Effector memory CD8-positive, alpha-beta T cell (primary cell): ENCODE data around the gene KRTAP6-1.

Source experiments
- ATAC-seq: fragments of 150-1000 bp; cut with Tn5 transposase; replicated peaks from 2 replicates; pipeline ENCODE4 v1.10.0; 2021; ENCODE audit warnings: mild to moderate bottlenecking, moderate library complexity
- DNase-seq, 3 experiments: peaks; one replicate each; pipeline ENCODE4 v3.0.0; 2021
- H3K27ac Mint-ChIP-seq, 2 donors: one replicate each; pipeline ENCODE4 v1.8.0; 2022; ENCODE audit warnings: mild to moderate bottlenecking in 2 of 2, mixed read lengths in 2 of 2, moderate library complexity in 2 of 2
- H3K27me3 Mint-ChIP-seq, 2 donors: one replicate each; pipeline ENCODE4 v1.8.0; 2022; ENCODE audit warnings: mixed read lengths in 2 of 2
- H3K36me3 Mint-ChIP-seq: one replicate; pipeline ENCODE4 v1.8.0; 2022; ENCODE audit warnings: mild to moderate bottlenecking, moderate library complexity, mixed read lengths; ENCODE audit not compliant: insufficient read depth
- H3K4me1 Mint-ChIP-seq, 2 donors: one replicate each; pipeline ENCODE4 v1.8.0; 2022; ENCODE audit warnings: low read depth in 2 of 2, mixed read lengths in 2 of 2
- H3K4me3 Mint-ChIP-seq, 2 donors: one replicate each; pipeline ENCODE4 v1.8.0; 2022; ENCODE audit warnings: mild to moderate bottlenecking in 2 of 2, mixed read lengths in 2 of 2, moderate library complexity in 2 of 2
- H3K9me3 Mint-ChIP-seq, 2 donors: one replicate each; pipeline ENCODE4 v1.8.0; 2022; ENCODE audit warnings: mixed read lengths in 2 of 2
- total RNA-seq, 9 experiments: gene quantifications; one replicate each; lab custom pipeline; 2026; lab: John Stamatoyannopoulos, UW

KRTAP6-1 gene
- 0 reads per million in 9 experiments for total RNA-seq

DNA sequence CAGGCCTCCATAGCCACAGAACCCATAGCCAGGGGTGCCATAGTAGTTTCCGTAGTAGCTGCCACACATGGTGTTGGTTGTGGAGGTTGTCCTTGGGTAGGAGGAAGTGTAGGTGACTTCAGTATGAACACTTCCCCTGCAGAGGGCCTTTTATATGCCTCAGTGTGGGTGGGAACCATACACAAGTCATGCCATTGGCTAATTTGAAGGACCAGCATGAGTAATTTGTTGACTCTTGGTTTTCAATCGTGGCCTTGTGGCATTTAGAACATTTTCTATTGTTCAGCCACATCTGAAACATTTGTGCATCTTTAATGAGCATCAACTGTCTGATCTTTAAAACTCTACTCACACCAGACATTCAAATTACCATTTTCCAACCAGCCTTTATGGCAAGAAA lies at the start of gene KRTAP6-1:
TSS of gene KRTAP6-1 (minus strand) at position 95 of the 400 bp plus-strand sequence. CDS start at position 69, 26 bp downstream.
- no peaks in the 10 kb centered on the region for H3K27me3 Mint-ChIP-seq
- H3K36me3 Mint-ChIP-seq: no peaks in the 10 kb centered on the region
- H3K27ac Mint-ChIP-seq: no peak within 1 kb of the TSS
- no peak for DNase-seq
- peaks cover 0 to 1% of the 10 kb centered on the region in 2 donors for H3K9me3 Mint-ChIP-seq
- no peaks in the 10 kb centered on the region for H3K4me1 Mint-ChIP-seq
- no peak within 1 kb of the TSS for H3K4me3 Mint-ChIP-seq
- no peak for ATAC-seq

DNA sequence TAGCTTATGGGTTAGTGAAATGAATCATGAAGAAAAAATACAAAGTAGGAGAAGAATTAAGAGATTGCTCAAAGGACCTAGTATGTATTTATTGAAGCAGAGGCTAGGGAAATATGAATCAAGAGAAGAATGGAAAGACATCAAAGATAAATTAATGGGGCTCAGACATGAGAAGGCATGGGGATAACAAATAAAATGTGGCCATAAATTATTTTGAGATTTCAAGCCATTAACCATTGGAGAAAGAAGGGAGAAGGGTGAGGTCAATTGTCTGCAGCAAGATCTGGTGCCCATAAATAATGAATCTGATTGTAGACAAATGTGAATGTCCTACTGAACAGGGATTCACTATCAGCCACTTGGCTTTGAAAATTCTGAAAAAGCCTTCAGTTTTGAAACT lies 39.2 kb upstream of the KRTAP6-1 start:
- Mint-ChIP-seq H3K4me1 (no peaks in the 10 kb centered on the region), H3K27me3 (no peaks in the 10 kb centered on the region), H3K27ac (no peak overlapping the region), H3K4me3 (no peak overlapping the region), H3K9me3 (peaks cover 2 to 6% of the 10 kb centered on the region in 2 donors), H3K36me3 (no peaks in the 10 kb centered on the region)
- ATAC-seq (no peak), DNase-seq (no peak)

- ATAC-seq (no peak), DNase-seq (no peak)
- Mint-ChIP-seq H3K4me1 (no peaks in the 10 kb centered on the region), H3K27me3 (no peaks in the 10 kb centered on the region), H3K9me3 (peaks cover 5 to 6% of the 10 kb centered on the region in 2 donors), H3K27ac (no peak overlapping the region), H3K36me3 (no peaks in the 10 kb centered on the region), H3K4me3 (no peak overlapping the region)
These were observed 33.2 kb upstream of the KRTAP6-1 start for GRCh38 chr21:30646904-30647414.

GRCh38 chr21:30642564-30642963 lies 28.8 kb upstream of the KRTAP6-1 start, which contains the start of gene KRTAP20-3:
Gene KRTAP20-3 (plus strand): TSS chr21:30642864.
- no peak within 1 kb of the TSS for H3K4me3 Mint-ChIP-seq
- DNase-seq (no peak), ATAC-seq (no peak)
- H3K4me1 Mint-ChIP-seq: no peaks in the 10 kb centered on the region
- no peaks in the 10 kb centered on the region for H3K27me3 Mint-ChIP-seq
- no peaks in the 10 kb centered on the region for H3K36me3 Mint-ChIP-seq
- no peak within 1 kb of the TSS for H3K27ac Mint-ChIP-seq
- H3K9me3 Mint-ChIP-seq: peaks cover 0 to 5% of the 10 kb centered on the region in 2 donors

- no peaks in the 10 kb centered on the region for H3K27me3 Mint-ChIP-seq
- no peaks in the 10 kb centered on the region for H3K4me1 Mint-ChIP-seq
- peaks cover 0 to 1% of the 10 kb centered on the region in 2 donors for H3K9me3 Mint-ChIP-seq
- H3K36me3 Mint-ChIP-seq: no peaks in the 10 kb centered on the region
- DNase-seq (no peak), ATAC-seq (no peak)
- H3K27ac Mint-ChIP-seq: no peak overlapping the region
- no peak overlapping the region for H3K4me3 Mint-ChIP-seq
These were observed 25.0 kb upstream of the KRTAP6-1 start for GRCh38 chr21:30638686-30639085.

DNA sequence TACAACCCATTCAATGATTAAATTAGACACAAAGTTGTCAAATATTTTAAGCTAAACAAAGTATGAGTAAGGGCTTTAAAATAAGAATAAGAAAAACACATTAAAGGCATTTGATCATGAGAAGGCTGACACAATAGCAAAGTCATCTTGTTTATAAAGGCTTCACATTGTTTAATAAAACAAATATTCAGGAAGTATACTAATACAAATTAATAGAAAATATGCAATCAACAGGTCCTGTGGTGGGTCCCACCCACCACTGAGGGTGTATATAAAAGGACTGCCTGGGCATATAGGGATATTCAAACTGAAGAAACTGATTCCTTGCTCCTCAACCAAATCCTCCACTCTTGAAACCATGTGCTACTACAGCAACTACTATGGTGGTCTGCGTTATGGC lies 21.2 kb upstream of the KRTAP6-1 start, which contains the start of gene KRTAP20-2:
TSS of gene KRTAP20-2 (plus strand) at position 301 of the 400 bp plus-strand sequence. CDS start at position 359, 58 bp downstream.
- H3K9me3 Mint-ChIP-seq: peaks cover 0 to 1% of the 10 kb centered on the region in 2 donors
- no peak within 1 kb of the TSS for H3K27ac Mint-ChIP-seq
- DNase-seq (no peak), ATAC-seq (no peak)
- H3K4me1 Mint-ChIP-seq: no peaks in the 10 kb centered on the region
- H3K27me3 Mint-ChIP-seq: no peaks in the 10 kb centered on the region
- H3K4me3 Mint-ChIP-seq: no peak within 1 kb of the TSS
- no peaks in the 10 kb centered on the region for H3K36me3 Mint-ChIP-seq

GRCh38 chr21:30629200-30629599 lies 15.5 kb upstream of the KRTAP6-1 start:
- H3K36me3 Mint-ChIP-seq: no peaks in the 10 kb centered on the region
- no peaks in the 10 kb centered on the region for H3K4me1 Mint-ChIP-seq
- peaks cover 0 to 4% of the 10 kb centered on the region in 2 donors for H3K9me3 Mint-ChIP-seq
- no peaks in the 10 kb centered on the region for H3K27me3 Mint-ChIP-seq
- DNase-seq: no peak
- no peak for ATAC-seq
- no peak overlapping the region for H3K27ac Mint-ChIP-seq
- H3K4me3 Mint-ChIP-seq: no peak overlapping the region

DNA sequence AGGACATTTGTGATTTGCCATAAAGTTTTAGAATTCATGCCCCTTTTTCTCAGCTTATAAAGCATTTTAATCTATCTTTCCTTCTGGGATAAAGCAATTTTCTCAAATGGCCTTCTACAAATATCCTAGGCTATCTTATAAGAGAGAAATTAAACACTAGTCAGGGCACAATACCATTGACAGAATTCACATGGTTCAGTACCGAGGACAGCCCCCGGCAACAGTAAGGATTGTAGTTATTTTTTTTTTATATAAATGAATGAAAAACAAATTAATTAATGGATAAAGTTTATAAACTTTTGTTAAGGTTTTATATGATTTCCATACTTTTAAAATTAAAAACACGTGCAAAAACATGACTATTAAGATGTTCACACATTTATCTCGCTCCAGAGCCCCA lies 14.4 kb upstream of the KRTAP6-1 start:
- Mint-ChIP-seq H3K27ac (no peak overlapping the region), H3K36me3 (no peaks in the 10 kb centered on the region), H3K27me3 (no peaks in the 10 kb centered on the region), H3K4me3 (no peak overlapping the region), H3K9me3 (peaks cover 0 to 4% of the 10 kb centered on the region in 2 donors), H3K4me1 (no peaks in the 10 kb centered on the region)
- DNase-seq (no peak), ATAC-seq (no peak)

- no peaks in the 10 kb centered on the region for H3K36me3 Mint-ChIP-seq
- ATAC-seq: no peak
These were observed 11.9 kb upstream of the KRTAP6-1 start for GRCh38 chr21:30625449-30626165.

GRCh38 chr21:30623362-30623761 lies 9.6 kb upstream of the KRTAP6-1 start:
- ATAC-seq (no peak), DNase-seq (no peak)
- no peaks in the 10 kb centered on the region for H3K27me3 Mint-ChIP-seq
- H3K4me1 Mint-ChIP-seq: no peaks in the 10 kb centered on the region
- no peak overlapping the region for H3K4me3 Mint-ChIP-seq
- H3K27ac Mint-ChIP-seq: no peak overlapping the region
- peaks cover 0 to 3% of the 10 kb centered on the region in 2 donors for H3K9me3 Mint-ChIP-seq
- no peaks in the 10 kb centered on the region for H3K36me3 Mint-ChIP-seq

More at GRCh38 chr21:30625449-30626165, 11.9 kb upstream of the KRTAP6-1 start:
- Mint-ChIP-seq H3K4me3 (no peak overlapping the region), H3K27ac (no peak overlapping the region), H3K27me3 (no peaks in the 10 kb centered on the region), H3K4me1 (no peaks in the 10 kb centered on the region), H3K9me3 (peaks cover 0 to 4% of the 10 kb centered on the region in 2 donors)
- no peak for DNase-seq

DNA sequence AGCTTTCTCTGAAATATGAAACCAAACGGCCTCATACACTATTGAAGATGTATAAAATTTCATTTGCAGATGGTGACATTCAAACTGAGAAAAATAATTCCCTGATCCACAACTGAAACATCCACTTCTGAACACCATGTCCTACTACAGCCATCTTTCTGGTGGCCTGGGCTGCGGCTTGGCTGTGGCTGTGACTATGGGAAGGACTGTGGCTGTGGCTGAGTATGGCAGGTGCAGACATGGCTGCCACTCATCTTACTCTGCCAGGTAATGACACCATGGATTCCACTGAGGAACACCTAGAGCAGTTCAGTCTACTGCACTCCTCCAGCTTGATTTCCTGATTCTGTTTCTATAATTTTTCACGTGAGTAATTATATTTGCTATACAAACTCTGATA lies 6.8 kb upstream of the KRTAP6-1 start, which contains the start of gene KRTAP20-4:
TSS of gene KRTAP20-4 (plus strand) at position 106 of the 400 bp plus-strand sequence.
- Mint-ChIP-seq H3K27me3 (no peaks in the 10 kb centered on the region), H3K36me3 (no peaks in the 10 kb centered on the region), H3K9me3 (no peaks in the 10 kb centered on the region), H3K4me3 (no peak within 1 kb of the TSS), H3K27ac (no peak within 1 kb of the TSS), H3K4me1 (no peaks in the 10 kb centered on the region)
- ATAC-seq: no peak
- DNase-seq: no peak

DNA sequence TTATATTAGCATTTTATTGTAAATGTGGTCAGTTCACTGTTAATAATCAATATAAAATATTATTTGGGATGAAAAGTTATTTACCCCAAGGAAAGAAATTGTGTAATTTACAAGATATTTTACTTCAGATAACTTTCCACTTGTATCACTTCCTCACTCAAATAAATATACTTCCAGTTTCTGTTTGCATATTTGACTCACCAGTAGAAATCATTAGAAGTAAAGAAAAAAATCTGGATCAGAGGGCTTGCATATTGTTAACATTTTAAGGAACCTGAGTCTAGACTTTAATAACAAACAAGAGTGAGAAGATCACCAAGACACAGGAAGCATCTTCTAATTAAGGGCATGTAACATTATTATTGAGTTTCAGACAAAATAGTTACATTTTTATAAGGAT lies 6.3 kb upstream of the KRTAP6-1 start:
- DNase-seq: no peak
- no peaks in the 10 kb centered on the region for H3K4me1 Mint-ChIP-seq
- H3K27ac Mint-ChIP-seq: no peak overlapping the region
- H3K36me3 Mint-ChIP-seq: no peaks in the 10 kb centered on the region
- no peaks in the 10 kb centered on the region for H3K27me3 Mint-ChIP-seq
- no peak overlapping the region for H3K4me3 Mint-ChIP-seq
- no peak for ATAC-seq
- no peaks in the 10 kb centered on the region for H3K9me3 Mint-ChIP-seq

GRCh38 chr21:30616125-30616524 lies 2.4 kb upstream of the KRTAP6-1 start, which contains the start of gene KRTAP20-1:
Gene KRTAP20-1 (plus strand): TSS chr21:30616425. CDS start chr21:30616455, 30 bp downstream.
- no peak within 1 kb of the TSS for H3K27ac Mint-ChIP-seq
- H3K4me3 Mint-ChIP-seq: no peak within 1 kb of the TSS
- no peak for ATAC-seq
- H3K9me3 Mint-ChIP-seq: peaks cover 0 to 1% of the 10 kb centered on the region in 2 donors
- no peaks in the 10 kb centered on the region for H3K4me1 Mint-ChIP-seq
- no peaks in the 10 kb centered on the region for H3K27me3 Mint-ChIP-seq
- DNase-seq: no peak
- H3K36me3 Mint-ChIP-seq: no peaks in the 10 kb centered on the region

- no peak for ATAC-seq
- H3K27me3 Mint-ChIP-seq: no peaks in the 10 kb centered on the region
- H3K36me3 Mint-ChIP-seq: no peaks in the 10 kb centered on the region
- peaks cover 0 to 1% of the 10 kb centered on the region in 2 donors for H3K9me3 Mint-ChIP-seq
- H3K27ac Mint-ChIP-seq: no peak overlapping the region
- no peak for DNase-seq
- no peak overlapping the region for H3K4me3 Mint-ChIP-seq
- no peaks in the 10 kb centered on the region for H3K4me1 Mint-ChIP-seq
These were observed 1.5 kb upstream of the KRTAP6-1 start for GRCh38 chr21:30615199-30615598.
